ENCODE results near the gene RAP2A. TPM values are rescaled to one million over a fixed set of nuclear protein-coding genes. Genes with fewer than 3 reads are reported as not detected.

The RAP2A gene
- total RNA-seq, 1 donor from 2014 or later: 80.9 TPM

DNA sequence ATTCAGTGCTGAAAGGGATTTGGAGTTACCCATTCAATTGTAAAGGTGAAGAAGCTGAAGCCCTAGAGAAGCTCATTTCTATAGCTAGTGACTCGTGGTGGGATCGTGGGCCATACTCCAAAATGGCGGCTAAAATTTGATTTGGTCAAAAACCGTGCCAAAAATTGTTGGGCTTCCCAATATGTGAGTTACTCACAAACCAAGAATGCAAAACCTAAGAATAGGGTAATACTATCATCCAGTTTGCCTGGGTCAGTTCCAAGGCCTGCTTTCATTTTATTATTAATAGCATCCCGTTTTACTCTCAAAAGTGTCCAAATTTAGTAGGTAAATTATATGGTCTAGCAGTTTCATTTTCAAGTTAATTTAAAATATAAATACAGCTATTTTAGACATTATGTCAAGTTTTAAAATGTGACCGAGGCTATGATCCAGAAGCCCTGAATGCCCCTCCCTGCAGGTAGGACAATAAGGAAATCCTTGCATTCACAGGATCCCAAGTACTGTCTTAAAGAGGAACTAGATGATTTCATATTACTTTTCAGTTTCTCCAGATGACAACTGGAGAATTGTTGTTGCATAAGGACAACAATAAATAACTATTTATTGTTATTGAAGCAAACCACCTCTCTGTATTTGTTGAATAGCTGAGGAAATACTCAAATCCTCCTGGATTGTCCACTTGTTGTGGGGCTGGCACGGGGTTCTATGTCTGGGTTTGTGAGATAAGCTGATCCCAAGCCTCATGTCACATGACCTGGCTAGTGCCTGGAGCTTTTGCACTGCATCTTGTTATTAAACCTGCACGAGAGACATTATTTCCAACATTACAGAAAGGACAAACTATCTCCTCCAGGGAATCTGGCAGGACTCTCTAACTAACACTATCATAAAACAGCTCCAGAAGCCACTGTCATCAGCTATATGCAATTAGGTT, 11.6 kb upstream of the RAP2A start:
- peak; percentile 28 for DNase-seq (ENCODE audit: low spot score)

DNA sequence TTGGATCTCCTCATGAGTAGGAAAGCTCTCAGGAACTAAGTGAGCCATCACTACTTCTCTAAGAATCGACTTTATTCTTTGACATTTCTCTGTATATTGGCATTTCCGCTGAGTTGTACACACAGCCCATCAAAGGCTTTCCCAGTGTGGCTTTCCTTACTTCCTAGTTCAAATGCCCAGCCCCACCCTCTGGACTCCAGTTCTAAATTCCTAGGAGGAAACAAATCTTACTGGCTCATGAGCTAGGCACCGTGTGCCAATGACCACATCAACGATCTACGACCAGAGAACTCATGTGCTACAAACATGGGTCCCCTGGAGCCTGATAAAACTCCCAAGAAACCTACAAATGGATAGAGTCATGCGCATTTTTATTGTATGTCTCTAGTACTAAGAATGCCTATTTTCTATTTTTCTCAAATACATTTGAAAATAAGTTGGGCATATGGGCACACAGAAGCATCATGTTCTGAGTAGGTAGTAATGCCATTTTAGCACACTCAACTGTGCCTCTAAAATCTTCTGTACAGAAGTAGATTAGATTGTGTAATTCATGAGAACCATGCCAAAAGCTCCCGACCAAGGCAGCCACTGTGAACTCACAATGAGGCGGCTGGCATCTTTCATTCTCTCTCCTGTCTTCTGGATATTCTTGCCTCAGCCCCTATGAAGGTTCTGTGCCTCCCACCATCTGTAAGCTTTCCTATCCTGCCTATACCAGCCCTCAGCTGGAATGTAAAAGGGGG, 10.5 kb upstream of the RAP2A start:
- no peak for DNase-seq (ENCODE audit: low spot score)

DNA sequence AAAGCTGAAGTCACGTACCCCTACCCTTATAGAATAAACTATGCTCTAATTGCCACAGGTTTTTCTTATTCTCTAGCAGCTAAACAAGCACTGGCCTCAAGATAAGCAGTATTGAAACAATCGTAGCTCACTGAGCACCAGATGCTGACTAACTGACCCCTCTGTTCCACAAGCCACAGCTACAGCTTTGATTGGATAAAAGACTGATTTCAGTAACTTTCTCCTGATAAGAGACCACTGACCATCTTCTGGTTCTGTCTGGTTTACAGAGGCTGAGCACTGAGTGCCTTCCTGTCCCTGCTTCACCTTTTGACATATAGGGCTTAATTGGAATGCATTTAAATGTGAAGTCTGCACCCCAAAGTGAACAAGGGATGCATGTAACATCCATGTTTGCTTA, 8.4 kb upstream of the RAP2A start:
- no peak for DNase-seq (ENCODE audit: low spot score)

- DNase-seq (ENCODE audit: low spot score): no peak
Measured at GRCh38 chr13:97426695-97427094, 7.3 kb upstream of the RAP2A start.

DNA sequence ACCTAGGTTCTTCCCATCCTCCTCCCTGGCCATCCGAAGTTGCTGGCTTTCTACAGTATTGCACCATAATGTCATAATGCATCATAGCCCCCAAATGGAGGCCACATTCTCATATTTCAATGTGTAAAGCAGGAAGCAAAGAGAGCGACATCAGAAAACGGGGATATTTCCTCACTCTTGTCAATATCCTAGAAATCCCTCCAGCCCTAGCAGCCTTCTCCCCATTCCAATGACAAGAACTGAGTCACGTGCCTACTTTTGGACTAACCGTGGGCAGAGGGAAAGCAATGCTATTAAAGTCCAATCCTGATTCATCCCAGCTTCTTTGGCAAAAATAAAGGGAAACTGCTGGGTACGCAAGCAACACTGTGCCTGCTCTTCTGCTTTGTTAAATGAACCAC, 4.3 kb upstream of the RAP2A start:
- DNase-seq (ENCODE audit: low spot score): peak; percentile 23

GRCh38 chr13:97430296-97430695, 3.7 kb upstream of the RAP2A start:
- no peak for DNase-seq (ENCODE audit: low spot score)

DNA sequence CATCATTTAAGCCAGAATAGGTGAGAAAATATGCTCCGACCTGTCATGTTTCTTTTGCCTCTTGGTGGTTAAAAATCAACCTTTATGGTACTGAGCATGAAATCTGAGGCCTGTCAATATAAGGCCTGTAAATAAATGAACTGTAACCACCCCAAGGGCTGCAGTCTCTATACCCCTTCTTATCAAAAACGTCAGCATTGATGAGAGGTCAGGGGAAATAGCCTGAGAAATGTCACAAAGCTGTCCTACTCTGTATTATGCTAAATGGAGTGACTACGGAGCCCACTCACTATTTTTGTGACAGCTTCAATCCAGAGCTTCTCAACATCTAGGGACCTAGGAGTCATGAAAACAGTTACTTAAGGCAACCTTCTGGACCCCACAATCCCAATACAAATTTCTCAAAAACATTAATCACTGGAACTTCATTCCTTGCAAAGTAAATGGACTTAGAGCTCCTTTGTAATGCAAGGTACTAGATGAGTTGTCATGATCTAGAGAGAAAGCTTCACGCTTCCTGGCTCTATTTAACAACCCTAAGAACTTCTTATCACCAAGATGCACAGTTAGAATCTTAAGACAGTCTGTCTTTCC, 2.7 kb upstream of the RAP2A start:
- no peak for DNase-seq (ENCODE audit: low spot score)

DNA sequence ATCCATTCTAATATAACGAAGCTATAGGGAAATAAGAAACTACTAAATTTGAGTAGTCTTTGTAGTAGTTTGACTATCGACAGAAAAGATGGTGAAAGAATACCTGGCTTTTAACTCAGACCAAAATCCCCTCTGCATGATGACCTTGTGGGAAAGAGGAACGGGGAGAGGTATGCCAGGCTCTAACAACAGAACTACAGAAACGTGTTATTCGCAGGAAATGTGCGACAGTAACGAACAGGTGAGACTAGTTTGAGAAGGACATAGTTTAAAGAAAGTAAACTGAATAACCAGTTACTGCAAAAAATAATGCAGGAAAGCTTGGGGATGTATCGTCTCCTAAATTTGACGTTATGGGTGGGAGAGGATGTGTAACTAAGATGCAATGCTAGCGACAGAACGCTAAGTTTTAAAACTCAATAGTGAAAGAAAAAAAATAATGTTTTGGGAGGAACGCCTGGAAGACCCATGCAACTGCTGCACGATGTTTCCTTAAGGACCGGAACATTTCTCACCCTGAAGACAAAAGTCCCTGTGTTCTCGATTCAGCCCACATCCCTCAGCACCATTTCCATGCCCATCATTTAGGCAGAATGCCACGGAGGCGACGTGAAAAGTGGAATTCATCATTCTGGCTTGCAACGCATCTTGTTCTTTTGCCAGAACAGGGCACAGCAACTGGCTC, 1.6 kb upstream of the RAP2A start:
- DNase-seq (ENCODE audit: low spot score): no peak

GRCh38 chr13:97432917-97433726, 847 bp upstream of the RAP2A start:
- peak; percentile 100 for DNase-seq (ENCODE audit: low spot score)

DNA sequence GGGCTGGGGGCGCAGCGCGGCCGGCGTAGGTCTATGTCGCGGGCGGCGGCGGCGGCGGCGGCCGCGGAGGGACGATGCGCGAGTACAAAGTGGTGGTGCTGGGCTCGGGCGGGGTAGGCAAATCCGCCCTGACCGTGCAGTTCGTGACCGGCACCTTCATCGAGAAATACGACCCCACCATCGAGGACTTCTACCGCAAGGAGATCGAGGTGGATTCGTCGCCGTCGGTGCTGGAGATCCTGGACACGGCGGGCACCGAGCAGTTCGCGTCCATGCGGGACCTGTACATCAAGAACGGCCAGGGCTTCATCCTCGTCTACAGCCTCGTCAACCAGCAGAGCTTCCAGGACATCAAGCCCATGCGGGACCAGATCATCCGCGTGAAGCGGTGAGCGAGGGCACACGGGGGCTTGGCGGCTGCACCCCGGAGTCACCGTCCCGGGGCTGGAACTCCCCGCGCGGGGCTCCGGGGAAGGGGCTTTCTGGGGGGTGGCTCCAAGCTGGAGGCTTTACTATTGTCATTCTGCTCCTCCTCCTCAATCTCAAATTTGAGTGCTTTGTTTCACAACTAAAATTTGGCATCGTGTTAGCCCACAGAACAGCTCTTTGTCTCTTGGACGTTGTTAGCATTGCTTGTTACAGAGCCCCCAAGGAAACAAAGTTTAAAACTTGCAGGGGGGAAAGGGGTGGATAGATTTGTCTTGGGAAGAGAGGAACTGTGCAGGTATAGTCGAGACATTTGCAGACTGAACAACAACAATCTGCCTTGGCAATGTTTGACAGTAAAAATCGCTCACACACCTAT, 630 bp downstream of the RAP2A start:
- peak; percentile 45 for DNase-seq (ENCODE audit: low spot score)

GRCh38 chr13:97435323-97435722, 1.4 kb downstream of the RAP2A start:
- no peak for DNase-seq (ENCODE audit: low spot score)

- DNase-seq (ENCODE audit: low spot score): peak; percentile 43
Measured at GRCh38 chr13:97435794-97436193, 1.8 kb downstream of the RAP2A start.

DNA sequence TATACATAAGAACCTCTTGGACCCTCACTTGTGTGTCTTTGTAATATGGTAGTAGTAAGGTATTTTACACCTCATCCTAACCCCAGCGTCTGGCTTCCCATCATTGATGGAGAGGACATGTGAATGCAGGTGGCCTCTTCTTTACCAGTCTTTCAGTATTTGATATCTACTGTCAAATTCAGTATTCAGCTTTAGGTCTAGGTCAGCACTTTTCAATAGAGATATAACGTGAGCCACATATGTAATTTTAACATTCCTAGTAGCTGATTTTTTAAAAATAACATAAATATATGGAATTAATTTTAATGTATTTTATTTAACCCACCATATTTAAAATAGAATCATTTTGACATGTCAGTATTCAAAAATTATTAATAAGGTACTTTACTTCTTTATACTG, 2.9 kb downstream of the RAP2A start:
- no peak for DNase-seq (ENCODE audit: low spot score)

- DNase-seq (ENCODE audit: low spot score): no peak
Measured at GRCh38 chr13:97437729-97438128, 3.8 kb downstream of the RAP2A start.

DNA sequence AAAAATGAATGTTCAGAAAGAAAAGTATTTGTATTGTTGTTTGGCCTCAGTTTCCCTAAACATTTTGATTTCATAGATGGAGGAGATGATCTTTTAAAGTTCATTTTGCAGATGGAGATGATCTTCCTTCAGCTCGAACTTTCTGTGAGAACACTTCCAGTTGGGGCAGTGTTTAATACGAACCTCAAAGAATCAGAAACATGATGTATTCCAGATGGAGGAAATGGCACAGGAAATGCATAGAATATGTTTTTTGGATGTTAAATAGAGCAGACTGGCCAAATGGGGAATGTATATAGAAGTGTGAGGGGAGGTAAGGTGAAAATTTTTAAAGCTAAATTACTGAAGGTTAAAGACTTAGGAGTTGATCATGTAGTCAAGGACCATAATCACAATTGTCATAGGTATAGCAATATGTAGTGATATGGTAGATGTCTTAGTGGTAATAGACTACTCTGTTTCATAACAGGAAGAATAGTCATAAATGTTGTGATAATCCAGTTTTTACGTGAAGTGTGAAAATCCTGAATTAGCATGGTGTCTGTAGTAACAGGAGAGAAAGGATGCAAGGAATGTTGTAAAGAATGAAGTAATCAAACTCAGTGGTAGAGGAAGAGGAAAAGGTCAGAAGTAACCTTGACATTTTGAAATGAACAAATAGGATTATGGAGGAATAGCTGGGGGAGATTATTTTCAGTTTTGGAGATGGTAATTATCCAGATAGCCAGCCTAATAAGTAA, 5.1 kb downstream of the RAP2A start:
- DNase-seq (ENCODE audit: low spot score): no peak

- no peak for DNase-seq (ENCODE audit: low spot score)
Measured at GRCh38 chr13:97440598-97441170, 6.7 kb downstream of the RAP2A start.

- no peak for DNase-seq (ENCODE audit: low spot score)
Measured at GRCh38 chr13:97441368-97441767, 7.4 kb downstream of the RAP2A start.

DNA sequence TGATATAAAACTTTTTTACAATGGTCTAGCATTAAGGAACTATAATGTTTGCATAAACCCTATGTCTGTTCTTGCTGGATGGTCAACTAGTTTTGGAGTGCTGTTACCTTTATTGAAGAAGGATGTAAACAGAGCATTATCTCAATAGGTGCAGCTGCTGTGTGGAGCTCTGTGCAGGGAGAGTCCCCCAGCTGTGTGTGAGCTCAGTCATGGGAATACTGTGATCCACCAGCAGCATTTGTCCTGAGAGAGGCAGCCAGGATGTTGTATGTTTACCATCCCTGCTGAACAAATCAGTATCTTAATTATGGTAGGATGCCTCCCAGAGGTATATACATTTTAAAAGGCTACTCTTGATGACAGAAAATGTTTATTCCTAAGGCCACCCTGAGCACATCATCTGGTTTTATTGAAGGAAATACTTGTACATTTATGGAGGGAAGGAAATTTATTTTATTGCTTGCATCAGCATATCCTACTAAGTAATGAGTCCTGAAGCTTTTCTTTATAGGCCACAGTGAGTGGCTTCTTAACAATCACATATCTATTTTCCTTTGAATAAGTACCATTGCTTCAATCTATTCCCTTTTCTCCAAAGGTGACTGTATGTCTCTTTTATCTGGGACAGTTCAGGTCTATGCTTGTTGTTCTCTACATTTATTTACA, 11.7 kb downstream of the RAP2A start:
- DNase-seq (ENCODE audit: low spot score): no peak
